Fibroblast of lung (primary cell): ENCODE data around the gene DAGLA. TPM values are rescaled to one million over a fixed set of nuclear protein-coding genes. Genes with fewer than 3 reads are reported as not detected.

Experiments used
- DNase-seq, 2 donors: peaks; one replicate each; pipeline versions ENCODE4 v3.0.0 to v3.0.0-alpha.2; 2010; ENCODE audit warnings: low read depth in 2 of 2
- H2AFZ ChIP-seq: 2 replicates; pipeline ENCODE4 v1.5.1; 2012; ENCODE audit warnings: low read length, control low read depth, inconsistent platforms
- H3K27ac ChIP-seq: 2 replicates; pipeline ENCODE4 v1.5.1; 2011; ENCODE audit warnings: low read length, control low read depth; ENCODE audit not compliant: insufficient read depth
- H3K27me3 ChIP-seq: 2 replicates; pipeline ENCODE4 v1.5.1; 2011; ENCODE audit warnings: mild to moderate bottlenecking, low read length; ENCODE audit not compliant: control insufficient read depth, insufficient read depth
- H3K36me3 ChIP-seq: 2 replicates; pipeline ENCODE4 v1.5.1; 2011; ENCODE audit warnings: low read length; ENCODE audit not compliant: control insufficient read depth, insufficient read depth
- H3K4me1 ChIP-seq: 2 replicates; pipeline ENCODE4 v1.5.1; 2011; ENCODE audit warnings: low read length; ENCODE audit not compliant: control insufficient read depth, insufficient read depth; ENCODE audit errors: extremely low read depth
- H3K4me2 ChIP-seq: 2 replicates; pipeline ENCODE4 v1.5.1; 2011; ENCODE audit warnings: low read length, control low read depth; ENCODE audit not compliant: insufficient read depth; ENCODE audit errors: extremely low read depth
- H3K4me3 ChIP-seq, 4 experiments: fragments of 200-600 bp in 1 of 4; sonication (generic) in 1 of 4; replicated peaks in 1 of 4; 2 replicates each; pipeline ENCODE4 v1.5.1; 2011 to 2016; ENCODE audit warnings: low read length in 4 of 4, low read depth in 3 of 4, mild to moderate bottlenecking in 3 of 4, control low read depth in 2 of 4, inconsistent platforms in 1 of 4, mixed read lengths in 1 of 4; ENCODE audit not compliant: insufficient read depth in 1 of 4; ENCODE audit errors: control extremely low read depth in 1 of 4
- H3K79me2 ChIP-seq: 2 replicates; pipeline ENCODE4 v1.5.1; 2012; ENCODE audit warnings: mild to moderate bottlenecking, low read length, inconsistent platforms; ENCODE audit not compliant: control insufficient read depth, insufficient read depth
- H3K9ac ChIP-seq: 2 replicates; pipeline ENCODE4 v1.5.1; 2011; ENCODE audit warnings: mild to moderate bottlenecking, low read length, control low read depth; ENCODE audit not compliant: insufficient read depth
- H3K9me3 ChIP-seq: 2 replicates; pipeline ENCODE4 v1.5.1; 2012; ENCODE audit warnings: low read depth, low read length; ENCODE audit not compliant: control insufficient read depth, insufficient read depth
- H4K20me1 ChIP-seq: 2 replicates; pipeline ENCODE4 v1.5.1; 2011; ENCODE audit warnings: low read length; ENCODE audit not compliant: control insufficient read depth, insufficient read depth; ENCODE audit errors: extremely low read depth
- EZH2 ChIP-seq: IDR thresholded peaks from 2 replicates; pipeline ENCODE4 v1.5.1; 2012; ENCODE audit warnings: low read length, control low read depth, mild to moderate bottlenecking; ENCODE audit errors: missing control alignments
- polyA plus RNA-seq, 2 donors: library from polyadenylated mRNA; depleted of rRNA in 1 of 2; stranded (reverse) in 1 of 2; unstranded in 1 of 2; fragments of >200 nt; gene quantifications; 2 replicates each; pipeline ENCODE4 v1.2.1, GENCODE V29; 2011 to 2012; ENCODE audit warnings: missing spikeins in 1 of 2
- total RNA-seq: library from RNA; depleted of rRNA; stranded (reverse); fragments of >200 nt; gene quantifications from 2 replicates; pipeline ENCODE4 v1.2.1, GENCODE V29; 2014
- TF ChIP-seq, protein P1 (sequence below), 2 donors: IDR thresholded peaks in 1 of 2; conservative IDR thresholded peaks in 1 of 2; 1 replicate in 1 of 2; 2 replicates in 1 of 2; pipeline ENCODE4 v1.5.1; 2011 to 2012; ENCODE audit warnings: low read length in 2 of 2, control low read depth in 1 of 2, inconsistent platforms in 1 of 2, low read depth in 1 of 2, mild to moderate bottlenecking in 1 of 2

The DAGLA gene
- total and polyA plus RNA-seq, 2 donors (not counting 1 experiment from before 2014, with no cell fraction given), result 1.00 to 2.0 TPM

DNA sequence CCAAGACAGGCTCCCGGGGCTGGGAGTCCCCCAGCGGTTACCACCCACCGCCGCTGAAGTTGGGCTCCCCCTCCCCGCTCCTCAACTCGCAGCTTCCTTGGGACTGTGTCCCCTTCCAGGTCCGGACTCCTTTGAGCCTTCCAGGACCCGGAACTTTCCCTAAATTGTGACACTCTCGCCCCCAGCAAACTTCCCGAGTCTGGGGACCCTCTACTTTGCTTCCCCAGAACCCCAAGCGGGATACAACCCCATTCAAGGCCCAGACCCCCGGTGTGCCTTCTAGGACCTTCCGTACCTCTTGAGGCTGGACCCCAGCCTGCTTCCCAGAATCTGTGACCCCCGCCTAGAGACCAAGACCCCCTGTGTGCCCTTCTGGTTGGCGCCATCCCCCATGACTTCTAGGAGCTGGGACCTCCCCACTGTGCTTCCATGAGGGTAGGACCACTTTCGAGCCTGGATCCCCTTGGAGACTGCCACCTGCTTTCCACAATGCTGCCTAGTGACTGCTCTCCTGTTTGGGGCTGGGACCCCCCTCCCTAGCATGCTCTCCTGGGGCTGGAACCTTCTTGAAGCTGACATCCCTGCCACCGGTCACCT is 72.8 kb downstream of the DAGLA start:
- Histone ChIP-seq H3K9ac (no peak overlapping the region), H3K4me2 (peak overlapping the region; percentile 80), H2AFZ (peak overlapping the region; percentile 46), H3K9me3 (no peaks in the 10 kb centered on the region), H3K4me3 (peak overlapping the region in 2 of 4 experiments; percentile 34 to 35), H3K4me1 (peaks cover 3% of the 10 kb centered on the region), H4K20me1 (no peaks in the 10 kb centered on the region), H3K27ac (no peak overlapping the region), H3K36me3 (no peaks in the 10 kb centered on the region), H3K79me2 (no peaks in the 10 kb centered on the region), H3K27me3 (peaks cover 13% of the 10 kb centered on the region)
- DNase-seq, result no peak
- TF ChIP-seq, protein P1, sequence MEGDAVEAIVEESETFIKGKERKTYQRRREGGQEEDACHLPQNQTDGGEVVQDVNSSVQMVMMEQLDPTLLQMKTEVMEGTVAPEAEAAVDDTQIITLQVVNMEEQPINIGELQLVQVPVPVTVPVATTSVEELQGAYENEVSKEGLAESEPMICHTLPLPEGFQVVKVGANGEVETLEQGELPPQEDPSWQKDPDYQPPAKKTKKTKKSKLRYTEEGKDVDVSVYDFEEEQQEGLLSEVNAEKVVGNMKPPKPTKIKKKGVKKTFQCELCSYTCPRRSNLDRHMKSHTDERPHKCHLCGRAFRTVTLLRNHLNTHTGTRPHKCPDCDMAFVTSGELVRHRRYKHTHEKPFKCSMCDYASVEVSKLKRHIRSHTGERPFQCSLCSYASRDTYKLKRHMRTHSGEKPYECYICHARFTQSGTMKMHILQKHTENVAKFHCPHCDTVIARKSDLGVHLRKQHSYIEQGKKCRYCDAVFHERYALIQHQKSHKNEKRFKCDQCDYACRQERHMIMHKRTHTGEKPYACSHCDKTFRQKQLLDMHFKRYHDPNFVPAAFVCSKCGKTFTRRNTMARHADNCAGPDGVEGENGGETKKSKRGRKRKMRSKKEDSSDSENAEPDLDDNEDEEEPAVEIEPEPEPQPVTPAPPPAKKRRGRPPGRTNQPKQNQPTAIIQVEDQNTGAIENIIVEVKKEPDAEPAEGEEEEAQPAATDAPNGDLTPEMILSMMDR (conservative IDR thresholded peaks at IDR 0.05 in 1 of 2, IDR thresholded peaks at IDR 0.05 in 1 of 2; ENCODE audit: low read depth in 1 of 2, low read length in 2 of 2), result no peak
- TF ChIP-seq EZH2, result peak; percentile 59

GRCh38 chr11:61753672-61754071 is 73.5 kb downstream of the DAGLA start:
- Histone ChIP-seq H3K4me1 (peaks cover 3% of the 10 kb centered on the region), H3K4me3 (no peak overlapping the region), H3K36me3 (no peaks in the 10 kb centered on the region), H3K79me2 (no peaks in the 10 kb centered on the region), H2AFZ (no peak overlapping the region), H3K27me3 (peaks cover 13% of the 10 kb centered on the region), H3K9me3 (no peaks in the 10 kb centered on the region), H4K20me1 (no peaks in the 10 kb centered on the region), H3K27ac (no peak overlapping the region), H3K4me2 (no peak overlapping the region), H3K9ac (no peak overlapping the region)
- DNase-seq, result no peak
- no peak for TF ChIP-seq EZH2
- TF ChIP-seq, protein P1 (conservative IDR thresholded peaks at IDR 0.05 in 1 of 2, IDR thresholded peaks at IDR 0.05 in 1 of 2; ENCODE audit: low read depth in 1 of 2, low read length in 2 of 2), result no peak

DNA sequence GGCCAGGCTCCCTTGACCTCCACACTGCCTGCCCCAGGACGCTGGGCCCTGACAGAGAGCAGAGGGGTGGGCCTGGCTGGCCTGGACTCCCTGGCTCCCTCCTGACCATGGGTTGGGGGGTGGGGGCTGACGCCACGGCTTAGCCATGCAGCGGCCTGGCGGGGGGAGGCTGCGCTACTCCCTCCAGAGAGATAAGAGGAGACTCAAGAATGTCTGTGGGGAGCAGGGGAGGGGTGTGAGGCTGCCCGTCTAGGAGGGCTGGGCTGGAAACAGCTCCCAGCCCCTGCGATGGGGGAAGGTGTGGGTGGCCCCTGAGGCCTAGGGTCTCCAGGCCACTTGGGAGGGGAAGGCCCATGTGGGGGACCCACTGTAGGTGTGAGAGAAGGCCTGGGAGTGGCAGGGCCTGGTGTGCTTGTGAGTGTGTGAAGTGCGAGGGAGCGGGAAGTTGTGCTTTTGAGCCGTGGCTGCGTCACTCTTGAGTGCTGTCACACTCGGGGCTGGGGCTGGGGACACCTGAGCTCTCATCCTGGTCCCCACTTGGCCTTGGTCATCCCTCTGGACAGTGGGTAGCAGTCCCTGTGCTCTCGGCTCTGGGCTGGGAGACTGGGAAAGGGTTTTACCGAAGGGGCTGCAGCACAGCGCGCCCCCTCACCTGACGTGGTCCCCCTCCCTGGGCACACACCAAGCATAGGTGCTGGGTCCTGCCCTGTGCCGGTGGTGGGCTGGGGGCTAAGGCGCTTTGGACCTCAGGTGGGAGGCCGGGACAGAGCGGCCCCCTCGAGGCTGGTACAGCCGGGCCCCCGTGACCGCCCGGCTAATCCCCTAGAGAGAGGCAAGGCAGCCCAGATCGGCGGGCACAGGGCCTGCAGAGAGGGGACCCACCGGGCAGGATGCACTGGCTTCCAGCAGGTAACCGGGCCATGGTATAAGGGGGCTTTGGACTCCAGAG is 74.6 kb downstream of the DAGLA start:
- no peaks in the 10 kb centered on the region for H3K36me3 ChIP-seq
- H3K79me2 ChIP-seq, result no peaks in the 10 kb centered on the region
- no peaks in the 10 kb centered on the region for H3K9me3 ChIP-seq
- peak; percentile 15 to 81 for DNase-seq
- peaks cover 3% of the 10 kb centered on the region for H3K4me1 ChIP-seq
- H3K27ac ChIP-seq, result no peak overlapping the region
- no peak overlapping the region for H3K9ac ChIP-seq
- peaks cover 13% of the 10 kb centered on the region for H3K27me3 ChIP-seq
- TF ChIP-seq, protein P1 (conservative IDR thresholded peaks at IDR 0.05 in 1 of 2, IDR thresholded peaks at IDR 0.05 in 1 of 2; ENCODE audit: low read depth in 1 of 2, low read length in 2 of 2), result no peak
- no peak for TF ChIP-seq EZH2
- H3K4me2 ChIP-seq, result no peak overlapping the region
- no peaks in the 10 kb centered on the region for H4K20me1 ChIP-seq
- H3K4me3 ChIP-seq, result no peak overlapping the region
- H2AFZ ChIP-seq, result no peak overlapping the region
